ENCODE results near the gene GRIN3A. TPM values are rescaled to one million over a fixed set of nuclear protein-coding genes. Genes with fewer than 3 reads are reported as not detected.

Gene GRIN3A
- total and polyA plus RNA-seq, 9 of the 15 experiments (the other 6 are each of a cell fraction or from before 2014, with no cell fraction given), result 0.01 to 0.03 TPM; not detected in 7

DNA sequence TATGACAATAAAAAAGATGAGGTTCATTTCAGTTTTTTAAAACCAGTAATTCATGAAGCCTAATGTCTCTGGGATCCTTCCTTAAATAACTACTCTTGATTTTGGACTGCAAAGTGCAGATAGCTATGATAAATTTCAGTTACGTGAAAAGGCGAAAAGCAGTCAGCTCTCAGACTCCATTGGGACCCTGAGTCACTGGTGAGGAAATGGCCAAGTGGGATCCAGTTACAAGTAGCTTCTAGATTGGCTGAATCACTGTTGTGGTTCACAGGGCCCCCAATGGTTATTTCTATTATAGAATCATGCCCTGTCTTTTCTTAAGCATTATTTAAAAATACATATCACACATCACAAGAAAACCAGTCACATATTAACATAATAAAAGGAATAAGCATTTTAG is 112.6 kb downstream of the GRIN3A start:
- Histone ChIP-seq H2AFZ (ENCODE audit: low read depth, low read length) (no peak overlapping the region), H3K27me3 (ENCODE audit: control insufficient read depth in 2 of 2, insufficient read depth in 2 of 2, low read length in 2 of 2) (no peaks in the 10 kb centered on the region), H3K9me1 (ENCODE audit: control insufficient read depth, insufficient read depth, low read length) (no peaks in the 10 kb centered on the region), H3K4me2 (ENCODE audit: insufficient read depth, low read length) (no peak overlapping the region), H3K79me2 (ENCODE audit: control insufficient read depth, insufficient read depth, low read length) (no peaks in the 10 kb centered on the region), H3K36me3 (ENCODE audit: control insufficient read depth, insufficient read depth, low read length) (no peaks in the 10 kb centered on the region), H3K27ac (ENCODE audit: extremely low read depth, low read depth, low read length) (no peak overlapping the region), H3K4me1 (replicated peaks in 1 of 2; ENCODE audit: control insufficient read depth in 2 of 2, insufficient read depth in 2 of 2, low read length in 2 of 2) (no peaks in the 10 kb centered on the region), H3K9me3 (replicated peaks; ENCODE audit: control insufficient read depth, insufficient read depth, low read depth, low read length) (no peaks in the 10 kb centered on the region), H3K9ac (ENCODE audit: insufficient read depth in 1 of 2, low read depth in 2 of 2, low read length in 2 of 2) (no peak overlapping the region), H3K4me3 (no peak overlapping the region), H4K20me1 (replicated peaks; ENCODE audit: control insufficient read depth, insufficient read depth, low read length) (no peaks in the 10 kb centered on the region)
- ChIA-PET CTCF (ENCODE audit: low intra/inter-chr PET ratio) (no interaction called here), POLR2A (no interaction called here)
- intact Hi-C loops (cut with micrococcal nuclease) (no loop called here), in situ Hi-C loops (cut with MboI) (no loop called here)
- no TSS peak for BruUV-seq (replicated peaks)
- FAIRE-seq (no peak), DNase-seq (ENCODE audit: extremely low read depth in 1 of 4, low spot score in 3 of 4) (no peak), ATAC-seq (no peak)
- TF ChIP-seq ZNF324 (CRISPR knock-in tag; IDR thresholded peaks at IDR 0.05), result no peak
- TF ChIP-seq RNF2 (IDR thresholded peaks at IDR 0.05), result no peak
- TF ChIP-seq KLF16 (IDR thresholded peaks at IDR 0.05), result no peak
- TF ChIP-seq, protein P1, sequence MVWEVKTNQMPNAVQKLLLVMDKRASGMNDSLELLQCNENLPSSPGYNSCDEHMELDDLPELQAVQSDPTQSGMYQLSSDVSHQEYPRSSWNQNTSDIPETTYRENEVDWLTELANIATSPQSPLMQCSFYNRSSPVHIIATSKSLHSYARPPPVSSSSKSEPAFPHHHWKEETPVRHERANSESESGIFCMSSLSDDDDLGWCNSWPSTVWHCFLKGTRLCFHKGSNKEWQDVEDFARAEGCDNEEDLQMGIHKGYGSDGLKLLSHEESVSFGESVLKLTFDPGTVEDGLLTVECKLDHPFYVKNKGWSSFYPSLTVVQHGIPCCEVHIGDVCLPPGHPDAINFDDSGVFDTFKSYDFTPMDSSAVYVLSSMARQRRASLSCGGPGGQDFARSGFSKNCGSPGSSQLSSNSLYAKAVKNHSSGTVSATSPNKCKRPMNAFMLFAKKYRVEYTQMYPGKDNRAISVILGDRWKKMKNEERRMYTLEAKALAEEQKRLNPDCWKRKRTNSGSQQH (CRISPR knock-in tag; IDR thresholded peaks at IDR 0.05), result no peak
- TF ChIP-seq ARID2 (IDR thresholded peaks at IDR 0.05), result no peak
- TF ChIP-seq KLF10 (CRISPR knock-in tag; IDR thresholded peaks at IDR 0.05), result no peak
- TF ChIP-seq SRSF1 (IDR thresholded peaks at IDR 0.05; ENCODE audit: low read depth, low read length), result no peak
- TF ChIP-seq, protein P2, sequence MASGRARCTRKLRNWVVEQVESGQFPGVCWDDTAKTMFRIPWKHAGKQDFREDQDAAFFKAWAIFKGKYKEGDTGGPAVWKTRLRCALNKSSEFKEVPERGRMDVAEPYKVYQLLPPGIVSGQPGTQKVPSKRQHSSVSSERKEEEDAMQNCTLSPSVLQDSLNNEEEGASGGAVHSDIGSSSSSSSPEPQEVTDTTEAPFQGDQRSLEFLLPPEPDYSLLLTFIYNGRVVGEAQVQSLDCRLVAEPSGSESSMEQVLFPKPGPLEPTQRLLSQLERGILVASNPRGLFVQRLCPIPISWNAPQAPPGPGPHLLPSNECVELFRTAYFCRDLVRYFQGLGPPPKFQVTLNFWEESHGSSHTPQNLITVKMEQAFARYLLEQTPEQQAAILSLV (tag; IDR thresholded peaks at IDR 0.05), result no peak
- no peak for TF ChIP-seq SIRT6 (IDR thresholded peaks at IDR 0.05; ENCODE audit: low read depth, low read length)
- no peak for TF ChIP-seq ZNF197 (CRISPR knock-in tag; IDR thresholded peaks at IDR 0.05; ENCODE audit: low read depth)
- TF ChIP-seq, protein P3, sequence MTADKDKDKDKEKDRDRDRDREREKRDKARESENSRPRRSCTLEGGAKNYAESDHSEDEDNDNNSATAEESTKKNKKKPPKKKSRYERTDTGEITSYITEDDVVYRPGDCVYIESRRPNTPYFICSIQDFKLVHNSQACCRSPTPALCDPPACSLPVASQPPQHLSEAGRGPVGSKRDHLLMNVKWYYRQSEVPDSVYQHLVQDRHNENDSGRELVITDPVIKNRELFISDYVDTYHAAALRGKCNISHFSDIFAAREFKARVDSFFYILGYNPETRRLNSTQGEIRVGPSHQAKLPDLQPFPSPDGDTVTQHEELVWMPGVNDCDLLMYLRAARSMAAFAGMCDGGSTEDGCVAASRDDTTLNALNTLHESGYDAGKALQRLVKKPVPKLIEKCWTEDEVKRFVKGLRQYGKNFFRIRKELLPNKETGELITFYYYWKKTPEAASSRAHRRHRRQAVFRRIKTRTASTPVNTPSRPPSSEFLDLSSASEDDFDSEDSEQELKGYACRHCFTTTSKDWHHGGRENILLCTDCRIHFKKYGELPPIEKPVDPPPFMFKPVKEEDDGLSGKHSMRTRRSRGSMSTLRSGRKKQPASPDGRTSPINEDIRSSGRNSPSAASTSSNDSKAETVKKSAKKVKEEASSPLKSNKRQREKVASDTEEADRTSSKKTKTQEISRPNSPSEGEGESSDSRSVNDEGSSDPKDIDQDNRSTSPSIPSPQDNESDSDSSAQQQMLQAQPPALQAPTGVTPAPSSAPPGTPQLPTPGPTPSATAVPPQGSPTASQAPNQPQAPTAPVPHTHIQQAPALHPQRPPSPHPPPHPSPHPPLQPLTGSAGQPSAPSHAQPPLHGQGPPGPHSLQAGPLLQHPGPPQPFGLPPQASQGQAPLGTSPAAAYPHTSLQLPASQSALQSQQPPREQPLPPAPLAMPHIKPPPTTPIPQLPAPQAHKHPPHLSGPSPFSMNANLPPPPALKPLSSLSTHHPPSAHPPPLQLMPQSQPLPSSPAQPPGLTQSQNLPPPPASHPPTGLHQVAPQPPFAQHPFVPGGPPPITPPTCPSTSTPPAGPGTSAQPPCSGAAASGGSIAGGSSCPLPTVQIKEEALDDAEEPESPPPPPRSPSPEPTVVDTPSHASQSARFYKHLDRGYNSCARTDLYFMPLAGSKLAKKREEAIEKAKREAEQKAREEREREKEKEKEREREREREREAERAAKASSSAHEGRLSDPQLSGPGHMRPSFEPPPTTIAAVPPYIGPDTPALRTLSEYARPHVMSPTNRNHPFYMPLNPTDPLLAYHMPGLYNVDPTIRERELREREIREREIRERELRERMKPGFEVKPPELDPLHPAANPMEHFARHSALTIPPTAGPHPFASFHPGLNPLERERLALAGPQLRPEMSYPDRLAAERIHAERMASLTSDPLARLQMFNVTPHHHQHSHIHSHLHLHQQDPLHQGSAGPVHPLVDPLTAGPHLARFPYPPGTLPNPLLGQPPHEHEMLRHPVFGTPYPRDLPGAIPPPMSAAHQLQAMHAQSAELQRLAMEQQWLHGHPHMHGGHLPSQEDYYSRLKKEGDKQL (CRISPR knock-in tag; IDR thresholded peaks at IDR 0.05; ENCODE audit: borderline replicate concordance), result no peak
- TF ChIP-seq MYNN (IDR thresholded peaks at IDR 0.05), result no peak
- no peak for TF ChIP-seq MYNN (CRISPR knock-in tag; IDR thresholded peaks at IDR 0.05)
- 0% methylated on average over 2 of the region's 2 CpGs for WGBS (ENCODE audit: insufficient coverage, low coverage, missing lambda C conversion rate)
